ENCODE data around the gene PPP3CA.

PPP3CA gene

DNA sequence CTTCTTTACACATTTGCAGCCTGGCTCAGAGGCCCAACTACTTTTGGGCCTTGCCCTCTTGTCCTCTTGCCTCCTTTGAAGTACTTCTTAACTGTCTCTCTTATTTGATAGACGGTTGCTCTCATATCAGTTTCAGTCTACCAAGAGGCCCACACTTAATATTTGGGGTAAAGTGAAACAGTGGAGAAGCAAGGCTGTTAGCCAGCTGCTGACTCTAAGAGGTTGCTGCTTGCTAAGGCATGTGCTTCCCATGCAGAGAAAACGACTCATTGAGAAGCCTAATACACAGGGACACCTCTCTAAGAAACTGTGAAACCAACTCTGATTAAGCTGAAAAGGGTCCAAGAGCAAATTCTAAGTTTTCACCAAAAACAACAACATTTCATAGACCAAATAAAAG is 94.6 kb downstream of the PPP3CA start:
- no peak for DNase-seq (ENCODE audit: extremely low read depth, low read depth)
- no peak overlapping the region for H3K4me3 ChIP-seq (replicated peaks; ENCODE audit: low read depth, low read length)
- TF ChIP-seq CTCF (IDR thresholded peaks at IDR 0.05; ENCODE audit: low read depth, low read length, missing control alignments): no peak

GRCh38 chr4:101251261-101251660 is 96.1 kb downstream of the PPP3CA start:
- no peak overlapping the region for H3K4me3 ChIP-seq (replicated peaks; ENCODE audit: low read depth, low read length)
- no peak for TF ChIP-seq CTCF (IDR thresholded peaks at IDR 0.05; ENCODE audit: low read depth, low read length, missing control alignments)
- no peak for DNase-seq (ENCODE audit: extremely low read depth, low read depth)

DNA sequence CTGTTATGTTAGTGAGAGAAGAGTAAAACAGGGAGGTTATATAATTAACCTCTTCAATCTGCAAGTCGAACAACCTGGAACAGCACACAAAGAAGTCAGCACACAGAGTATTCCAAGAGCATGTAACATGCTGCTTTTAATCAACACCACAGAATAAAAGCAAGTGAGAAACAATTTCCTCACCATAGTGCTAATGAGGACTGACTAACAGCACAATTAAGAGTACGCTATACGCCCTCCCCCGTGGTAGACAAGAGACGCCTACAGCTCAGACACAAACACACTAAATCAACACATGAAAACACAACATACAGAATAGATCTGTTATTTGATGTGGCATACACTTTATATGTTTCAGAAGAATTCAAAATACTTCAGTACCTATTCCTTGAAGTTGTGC is 103.0 kb downstream of the PPP3CA start:
- no peak overlapping the region for H3K4me3 ChIP-seq (replicated peaks; ENCODE audit: low read depth, low read length)
- TF ChIP-seq CTCF (IDR thresholded peaks at IDR 0.05; ENCODE audit: low read depth, low read length, missing control alignments): no peak
- DNase-seq (ENCODE audit: extremely low read depth, low read depth): no peak

- no peak overlapping the region for H3K4me3 ChIP-seq (replicated peaks; ENCODE audit: low read depth, low read length)
- DNase-seq (ENCODE audit: extremely low read depth, low read depth): no peak
- no peak for TF ChIP-seq CTCF (IDR thresholded peaks at IDR 0.05; ENCODE audit: low read depth, low read length, missing control alignments)
Observed at GRCh38 chr4:101242441-101242840, 104.9 kb downstream of the PPP3CA start.

DNA sequence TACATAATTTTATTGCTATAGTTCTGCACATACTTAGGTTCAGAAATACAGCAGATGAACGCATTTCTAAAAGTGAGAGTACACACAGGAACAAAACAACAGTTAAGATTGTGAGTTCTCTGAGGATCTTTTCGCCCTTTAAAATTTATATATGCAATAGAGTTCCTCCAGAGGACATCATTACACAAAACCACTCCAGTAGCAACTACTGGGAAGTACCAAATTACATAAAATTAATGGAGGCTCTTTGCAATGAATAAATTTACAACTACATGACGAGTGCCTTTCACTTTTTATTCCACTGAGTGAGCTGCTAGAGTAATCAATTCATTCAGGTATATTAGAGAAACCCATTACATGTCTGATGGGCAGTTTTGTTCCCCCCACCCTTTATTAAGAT is 107.2 kb downstream of the PPP3CA start:
- no peak for DNase-seq (ENCODE audit: extremely low read depth, low read depth)
- no peak for TF ChIP-seq CTCF (IDR thresholded peaks at IDR 0.05; ENCODE audit: low read depth, low read length, missing control alignments)
- no peak overlapping the region for H3K4me3 ChIP-seq (replicated peaks; ENCODE audit: low read depth, low read length)

- no peak for DNase-seq (ENCODE audit: extremely low read depth, low read depth)
- no peak for TF ChIP-seq CTCF (IDR thresholded peaks at IDR 0.05; ENCODE audit: low read depth, low read length, missing control alignments)
- no peak overlapping the region for H3K4me3 ChIP-seq (replicated peaks; ENCODE audit: low read depth, low read length)
Observed at GRCh38 chr4:101239665-101240064, 107.7 kb downstream of the PPP3CA start.

- DNase-seq (ENCODE audit: extremely low read depth, low read depth): no peak
- H3K4me3 ChIP-seq (replicated peaks; ENCODE audit: low read depth, low read length): no peak overlapping the region
- TF ChIP-seq CTCF (IDR thresholded peaks at IDR 0.05; ENCODE audit: low read depth, low read length, missing control alignments): no peak
Observed at GRCh38 chr4:101238706-101239105, 108.6 kb downstream of the PPP3CA start.
